WTC11 (cell line): ENCODE measurements around the gene GSTK1. TPM values are rescaled to one million over a fixed set of nuclear protein-coding genes. Genes with fewer than 3 reads are reported as not detected.

Source experiments
- ATAC-seq: fragments of 200-7000 bp; cut with Tn5 transposase; 2 replicates; pipeline ENCODE4 v1.10.0; 2021; ENCODE audit warnings: mild to moderate bottlenecking, moderate library complexity
- CTCF ChIA-PET: fragments of 300-600 bp; sonication (Branson Sonifier 250); formaldehyde crosslinking; loops from one replicate; lab custom pipeline; 2021; ENCODE audit warnings: antibody characterized with exemption; lab: Charles Lee
- POLR2A ChIA-PET: fragments of 350-600 bp; sonication (Branson Sonifier 250); formaldehyde crosslinking; loops from one replicate; lab custom pipeline; 2021; ENCODE audit warnings: antibody characterized with exemption; lab: Charles Lee
- DNase-seq: peaks from one replicate; pipeline ENCODE4 v3.0.0; 2021; ENCODE audit warnings: low spot score
- H3K27ac Mint-ChIP-seq: 2 replicates; pipeline ENCODE4 v1.8.0; 2021; ENCODE audit warnings: mixed read lengths
- H3K27me3 Mint-ChIP-seq: 2 replicates; pipeline ENCODE4 v1.8.0; 2021; ENCODE audit warnings: low read depth, mild to moderate bottlenecking, moderate library complexity, mixed read lengths
- H3K36me3 Mint-ChIP-seq: 2 replicates; pipeline ENCODE4 v1.8.0; 2021; ENCODE audit warnings: mixed read lengths
- H3K4me1 Mint-ChIP-seq: 2 replicates; pipeline ENCODE4 v1.8.0; 2022; ENCODE audit warnings: mixed read lengths
- H3K4me3 Mint-ChIP-seq: 2 replicates; pipeline ENCODE4 v1.8.0; 2021; ENCODE audit warnings: mild to moderate bottlenecking, moderate library complexity, mixed read lengths
- H3K9me3 Mint-ChIP-seq: 2 replicates; pipeline ENCODE4 v1.8.0; 2021; ENCODE audit warnings: mixed read lengths
- ATF2 ChIP-seq: sonication (generic); formaldehyde crosslinking; IDR thresholded peaks from 2 replicates; pipeline ENCODE4 v1.8.1; 2022; ENCODE audit warnings: low read depth, missing genetic modification reagents, borderline replicate concordance
- CTCF ChIP-seq: fragments of 200-600 bp; IDR thresholded peaks from 2 replicates; pipeline ENCODE4 v1.8.0; 2022; ENCODE audit warnings: antibody characterized with exemption
- ELF4 ChIP-seq: sonication (generic); formaldehyde crosslinking; IDR thresholded peaks from 2 replicates; pipeline ENCODE4 v1.8.1; 2022; ENCODE audit warnings: low read depth, mild to moderate bottlenecking, moderate library complexity, missing genetic modification reagents
- FOXJ3 ChIP-seq: sonication (generic); formaldehyde crosslinking; IDR thresholded peaks from 2 replicates; pipeline ENCODE4 v1.9.0; 2021; ENCODE audit warnings: missing genetic modification reagents, mild to moderate bottlenecking, borderline replicate concordance
- GABPB1 ChIP-seq: sonication (generic); formaldehyde crosslinking; IDR thresholded peaks from 2 replicates; pipeline ENCODE4 v1.8.1; 2023; ENCODE audit warnings: mild to moderate bottlenecking, missing genetic modification reagents
- HMGXB4 ChIP-seq: sonication (generic); formaldehyde crosslinking; IDR thresholded peaks from 2 replicates; pipeline ENCODE4 v1.8.1; 2023; ENCODE audit warnings: mild to moderate bottlenecking, moderate library complexity, missing genetic modification reagents
- IRF1 ChIP-seq: sonication (generic); formaldehyde crosslinking; IDR thresholded peaks from 2 replicates; pipeline ENCODE4 v1.8.0; 2023; ENCODE audit warnings: missing genetic modification reagents
- IRF2 ChIP-seq: sonication (generic); formaldehyde crosslinking; IDR thresholded peaks from 2 replicates; pipeline ENCODE4 v1.8.0; 2022; ENCODE audit warnings: low read depth, missing genetic modification reagents, borderline replicate concordance
- KAT7 ChIP-seq: sonication (generic); formaldehyde crosslinking; IDR thresholded peaks from 2 replicates; pipeline ENCODE4 v1.8.1; 2023; ENCODE audit warnings: missing genetic modification reagents, mild to moderate bottlenecking, borderline replicate concordance
- NR3C1 ChIP-seq: sonication (generic); formaldehyde crosslinking; conservative IDR thresholded peaks from 2 replicates; pipeline ENCODE4 v1.8.1; 2023; ENCODE audit warnings: low read depth, mild to moderate bottlenecking, missing genetic modification reagents
- PRDM15 ChIP-seq: sonication (generic); formaldehyde crosslinking; IDR thresholded peaks from 2 replicates; pipeline ENCODE4 v1.8.0; 2022; ENCODE audit warnings: missing genetic modification reagents
- PRRX2 ChIP-seq: fragments of 250-450 bp; sonication (Bioruptor Pico); IDR thresholded peaks from 2 replicates; pipeline ENCODE4 v1.8.0; 2021; ENCODE audit warnings: mild to moderate bottlenecking
- TEAD4 ChIP-seq: sonication (generic); formaldehyde crosslinking; IDR thresholded peaks from 2 replicates; pipeline ENCODE4 v1.8.0; 2022; ENCODE audit warnings: mild to moderate bottlenecking, missing genetic modification reagents
- USF1 ChIP-seq: sonication (generic); formaldehyde crosslinking; IDR thresholded peaks from 2 replicates; pipeline ENCODE4 v1.8.0; 2022; ENCODE audit warnings: mild to moderate bottlenecking, missing genetic modification reagents
- ZNF121 ChIP-seq: sonication (generic); formaldehyde crosslinking; IDR thresholded peaks from 2 replicates; pipeline ENCODE4 v1.8.0; 2023; ENCODE audit warnings: missing genetic modification reagents
- ZNF263 ChIP-seq: sonication (generic); formaldehyde crosslinking; IDR thresholded peaks from 2 replicates; pipeline ENCODE4 v1.8.1; 2022; ENCODE audit warnings: low read depth, mild to moderate bottlenecking, moderate library complexity, missing genetic modification reagents
- total RNA-seq: library from RNA; stranded (reverse); gene quantifications from 3 replicates; pipeline ENCODE4 v1.2.3, GENCODE V29; 2021

GSTK1 gene
- total RNA-seq, 1 experiment from 2014 or later: 30.1 TPM

- TF ChIP-seq PRDM15: no peak
- TF ChIP-seq TEAD4 (CRISPR knock-in tag): no peak
- no peak for TF ChIP-seq KAT7 (CRISPR knock-in tag)
Observed at GRCh38 chr7:143314127-143314526, 50.9 kb downstream of the GSTK1 start (continued).

GRCh38 chr7:143315776-143316175, 52.5 kb downstream of the GSTK1 start, which contains the start of gene CLCN1:
CLCN1 (plus strand) TSS chr7:143316111; CDS start chr7:143316213, 102 bp downstream.
- Mint-ChIP-seq H3K36me3 (no peaks in the 10 kb centered on the region), H3K27me3 (no peaks in the 10 kb centered on the region; the same call in 1 of the 2 replicates), H3K4me3 (no peak within 1 kb of the TSS), H3K9me3 (no peaks in the 10 kb centered on the region)
- DNase-seq: no peak
- ChIA-PET POLR2A (no interaction called here), CTCF (interaction anchor here (0.6 to 1.3 kb wide), 7 partner anchors 10 to 109 kb away, joined by 3 to 6 read pairs (median 3); no protein-coding TSS in a partner anchor)
- TF ChIP-seq PRDM15: no peak
- no peak for TF ChIP-seq ATF2 (CRISPR knock-in tag)
- TF ChIP-seq PRRX2 (CRISPR knock-in tag): no peak
- TF ChIP-seq IRF2 (CRISPR knock-in tag): no peak
- no peak for TF ChIP-seq FOXJ3
- TF ChIP-seq IRF1 (CRISPR knock-in tag): no peak
- no peak for TF ChIP-seq KAT7 (CRISPR knock-in tag)
- no peak for TF ChIP-seq USF1 (CRISPR knock-in tag)
- no peak for TF ChIP-seq HMGXB4 (CRISPR knock-in tag)
- no peak for TF ChIP-seq GABPB1 (CRISPR knock-in tag)
- no peak for TF ChIP-seq ZNF121
- no peak for TF ChIP-seq ZNF263
- TF ChIP-seq CTCF: no peak
- no peak for TF ChIP-seq NR3C1 (CRISPR knock-in tag)
- TF ChIP-seq ELF4 (CRISPR knock-in tag): no peak
- TF ChIP-seq, all 79 proteins: peak for 0
- no peak for ATAC-seq
- Mint-ChIP-seq H3K27ac (no peak within 1 kb of the TSS), H3K4me1 (peaks cover 7% of the 10 kb centered on the region; the same call in 1 of the 2 replicates)
